ENCODE data around the gene COPA.
"Not testable (repeated sequence)": the region's sequence is repeated elsewhere in the genome, so short reads cannot be mapped to it uniquely, and the experiment has no call there.

Gene COPA

DNA sequence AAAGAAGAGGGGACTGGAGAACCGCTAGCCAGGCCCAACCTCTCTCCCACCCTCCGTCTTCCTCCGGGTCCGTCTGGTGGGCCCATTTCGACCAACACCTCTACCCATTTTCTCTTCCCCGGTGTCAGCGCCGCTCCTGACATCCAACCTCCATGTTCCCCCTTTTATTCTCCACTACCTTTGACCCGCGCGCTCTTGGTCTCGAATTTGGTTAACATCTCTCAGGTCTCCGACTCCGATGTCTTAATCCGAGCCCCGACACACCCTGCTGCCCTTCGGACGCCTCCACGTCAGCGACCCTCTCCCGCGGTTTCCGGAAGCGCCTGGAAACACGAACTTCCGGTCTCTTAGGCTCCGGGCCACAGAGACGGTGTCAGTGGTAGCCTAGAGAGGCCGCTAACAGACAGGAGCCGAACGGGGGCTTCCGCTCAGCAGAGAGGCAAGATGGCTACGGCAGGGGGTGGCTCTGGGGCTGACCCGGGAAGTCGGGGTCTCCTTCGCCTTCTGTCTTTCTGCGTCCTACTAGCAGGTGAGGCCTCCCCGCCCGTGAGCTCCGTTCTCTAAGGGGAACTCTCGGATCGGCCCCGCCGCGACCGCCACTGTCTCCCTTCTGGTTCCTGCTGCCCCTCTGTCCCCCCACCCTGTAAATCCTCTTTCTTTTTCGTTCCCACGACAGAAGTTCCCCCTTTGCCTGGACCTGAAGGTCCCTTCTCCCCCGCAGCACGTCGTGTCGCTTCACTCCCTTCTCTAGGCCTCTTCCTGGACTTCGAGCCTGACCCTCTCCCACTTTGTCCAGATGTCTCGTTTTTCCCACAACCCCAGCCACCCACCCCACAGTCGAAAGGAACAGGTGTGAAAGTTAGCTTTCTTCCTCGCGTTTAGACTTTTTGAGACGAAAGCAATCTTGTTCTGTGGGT is at the start of gene COPA, which contains the start of gene NCSTN:
Gene COPA (minus strand): TSS at position 298 of the 917 bp plus-strand sequence. CDS start 80 bp downstream, at position 218.
Gene NCSTN (plus strand): TSS at position 431 of the 917 bp plus-strand sequence. CDS start 14 bp downstream, at position 445.
- H3K4me3 ChIP-seq (ENCODE audit: low read depth, low read length): peak within 1 kb of the TSS; percentile 88
- TF ChIP-seq, protein P1, sequence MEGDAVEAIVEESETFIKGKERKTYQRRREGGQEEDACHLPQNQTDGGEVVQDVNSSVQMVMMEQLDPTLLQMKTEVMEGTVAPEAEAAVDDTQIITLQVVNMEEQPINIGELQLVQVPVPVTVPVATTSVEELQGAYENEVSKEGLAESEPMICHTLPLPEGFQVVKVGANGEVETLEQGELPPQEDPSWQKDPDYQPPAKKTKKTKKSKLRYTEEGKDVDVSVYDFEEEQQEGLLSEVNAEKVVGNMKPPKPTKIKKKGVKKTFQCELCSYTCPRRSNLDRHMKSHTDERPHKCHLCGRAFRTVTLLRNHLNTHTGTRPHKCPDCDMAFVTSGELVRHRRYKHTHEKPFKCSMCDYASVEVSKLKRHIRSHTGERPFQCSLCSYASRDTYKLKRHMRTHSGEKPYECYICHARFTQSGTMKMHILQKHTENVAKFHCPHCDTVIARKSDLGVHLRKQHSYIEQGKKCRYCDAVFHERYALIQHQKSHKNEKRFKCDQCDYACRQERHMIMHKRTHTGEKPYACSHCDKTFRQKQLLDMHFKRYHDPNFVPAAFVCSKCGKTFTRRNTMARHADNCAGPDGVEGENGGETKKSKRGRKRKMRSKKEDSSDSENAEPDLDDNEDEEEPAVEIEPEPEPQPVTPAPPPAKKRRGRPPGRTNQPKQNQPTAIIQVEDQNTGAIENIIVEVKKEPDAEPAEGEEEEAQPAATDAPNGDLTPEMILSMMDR (IDR thresholded peaks at IDR 0.05; ENCODE audit: borderline replicate concordance, insufficient read depth, low read depth, low read length): no peak

DNA sequence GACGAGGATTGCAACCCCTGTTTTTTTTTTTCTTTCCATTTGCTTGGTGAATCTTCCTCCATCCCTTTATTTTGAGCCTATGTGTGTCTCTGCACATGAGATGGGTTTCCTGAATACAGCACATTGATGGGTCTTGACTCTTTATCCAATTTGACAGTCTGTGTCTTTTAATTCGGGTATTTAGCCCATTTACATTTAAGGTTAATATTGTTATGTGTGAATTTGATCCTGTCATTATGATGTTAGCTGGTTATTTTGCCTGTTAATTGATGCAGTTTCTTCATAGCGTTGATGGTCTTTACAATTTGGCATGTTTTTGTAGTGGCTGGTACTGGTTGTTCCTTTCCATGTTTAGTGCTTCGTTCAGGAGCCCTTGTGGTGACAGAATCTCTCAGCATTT is 45.4 kb upstream of the COPA start:
- H3K4me3 ChIP-seq (ENCODE audit: low read depth, low read length): not testable (repeated sequence)

DNA sequence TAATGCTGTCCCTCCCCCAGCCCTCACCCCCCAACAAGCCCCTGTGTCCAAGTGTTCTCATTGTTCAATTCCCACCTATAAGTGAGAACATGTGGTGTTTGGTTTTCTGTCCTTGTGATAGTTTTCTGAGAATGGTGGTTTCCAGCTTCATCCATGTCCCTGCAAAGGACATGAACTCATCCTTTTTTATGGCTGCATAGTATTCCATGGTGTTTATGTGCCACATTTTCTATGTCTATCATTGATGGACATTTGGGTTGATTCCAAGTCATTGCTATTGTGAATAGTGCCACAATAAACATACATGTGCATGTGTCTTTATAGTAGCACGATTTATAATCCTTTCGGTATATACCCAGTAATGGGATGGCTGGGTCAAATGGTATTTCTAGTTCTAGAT is 41.8 kb upstream of the COPA start:
- not testable (repeated sequence) for H3K4me3 ChIP-seq (ENCODE audit: low read depth, low read length)

DNA sequence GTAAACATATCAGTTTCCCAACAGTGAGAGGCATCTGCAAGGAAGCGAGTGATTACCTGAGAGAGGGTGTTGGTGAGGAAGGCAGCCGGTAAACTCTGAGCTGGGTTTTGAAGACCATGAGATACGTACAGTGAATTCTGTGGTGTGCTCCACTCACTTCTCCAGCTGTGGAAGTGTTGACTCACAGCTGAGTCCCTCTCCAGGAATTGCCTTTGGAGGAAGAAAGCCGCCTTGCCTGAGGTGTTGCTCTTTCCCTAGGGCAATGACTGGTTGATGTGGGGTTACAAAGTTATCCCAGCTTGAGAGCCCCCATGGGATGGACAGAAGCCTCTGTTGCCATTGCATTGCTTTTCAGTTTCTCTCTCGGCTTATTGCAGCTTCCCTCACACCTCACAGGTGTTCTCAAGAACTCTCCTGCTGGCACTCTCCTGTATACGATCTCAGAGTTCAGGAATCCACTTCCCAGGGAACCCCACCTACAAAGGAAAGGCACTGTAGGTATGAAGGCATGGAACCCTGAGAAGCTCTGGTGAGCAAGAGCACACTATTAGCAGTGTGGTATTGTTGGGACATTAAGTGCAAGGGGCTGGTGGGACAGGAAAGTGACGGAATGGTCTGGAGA is 34.6 kb upstream of the COPA start:
- no peak overlapping the region for H3K4me3 ChIP-seq (ENCODE audit: low read depth, low read length)
- TF ChIP-seq, protein P1 (IDR thresholded peaks at IDR 0.05; ENCODE audit: borderline replicate concordance, insufficient read depth, low read depth, low read length): no peak

DNA sequence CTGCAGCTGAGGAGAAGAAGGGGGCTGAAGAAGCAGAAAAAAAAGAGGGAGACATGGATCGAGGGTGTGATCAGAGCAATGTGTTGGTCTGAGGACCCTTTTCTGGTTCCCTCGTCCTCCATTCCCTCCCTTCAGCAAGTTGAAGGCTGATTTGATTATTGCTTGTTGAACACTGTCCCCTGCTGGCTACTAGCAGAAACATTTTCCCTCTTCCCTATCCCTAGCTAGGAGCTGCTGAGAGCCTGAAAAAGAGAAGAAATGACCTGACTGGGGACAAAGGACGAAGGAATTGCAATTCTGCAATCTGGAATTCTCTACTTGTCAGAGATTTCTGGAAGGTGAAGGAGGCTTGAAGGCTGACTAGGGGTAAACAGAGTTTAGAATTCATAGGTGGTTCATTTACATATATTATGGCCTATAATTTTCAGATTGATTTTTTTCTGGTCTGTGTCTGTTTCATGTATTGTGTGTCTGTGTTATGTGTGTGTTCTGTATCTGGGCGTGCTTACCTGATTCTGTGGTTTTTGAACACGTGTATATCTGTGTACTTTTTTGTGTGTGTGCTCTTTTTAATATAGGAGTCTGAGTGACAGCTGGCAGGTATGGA is 33.6 kb upstream of the COPA start:
- no peak overlapping the region for H3K4me3 ChIP-seq (ENCODE audit: low read depth, low read length)
- TF ChIP-seq, protein P1 (IDR thresholded peaks at IDR 0.05; ENCODE audit: borderline replicate concordance, insufficient read depth, low read depth, low read length): peak; percentile 92

DNA sequence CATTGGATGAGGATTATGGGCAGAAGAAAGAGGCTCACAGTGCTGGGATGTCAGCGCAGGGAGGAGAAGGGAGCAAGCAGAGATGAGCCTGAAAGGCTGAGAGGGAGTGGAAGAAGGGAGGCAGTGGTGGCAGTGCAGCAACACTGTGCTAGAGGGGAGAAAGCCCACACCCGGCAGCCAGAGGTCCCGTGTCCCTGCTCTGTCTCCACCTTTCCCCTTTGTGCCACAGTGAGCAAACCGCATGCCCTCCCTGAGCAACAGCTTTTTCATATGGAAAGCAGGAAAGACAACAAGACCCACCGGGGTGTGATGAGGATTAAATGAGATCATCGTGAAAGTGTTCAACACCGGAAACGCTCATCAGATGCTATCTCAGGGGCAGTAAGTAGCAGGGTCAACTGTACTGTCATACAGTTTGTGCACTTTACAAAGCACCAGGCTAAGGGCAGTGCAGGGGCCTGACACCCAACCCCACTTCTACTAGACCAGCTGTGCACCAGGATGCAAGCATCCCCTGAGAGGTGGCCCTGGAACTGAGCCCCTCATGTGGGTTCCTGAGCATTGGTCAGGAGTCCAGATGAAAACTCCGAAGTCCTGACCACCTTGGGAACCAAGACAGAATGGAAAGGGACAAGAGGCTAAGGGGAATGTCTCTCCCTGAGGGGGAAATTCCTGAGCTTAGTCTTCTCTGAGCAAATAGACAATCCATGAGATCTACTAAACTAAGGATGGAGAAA is 32.9 kb upstream of the COPA start:
- TF ChIP-seq, protein P1 (IDR thresholded peaks at IDR 0.05; ENCODE audit: borderline replicate concordance, insufficient read depth, low read depth, low read length): no peak
- no peak overlapping the region for H3K4me3 ChIP-seq (ENCODE audit: low read depth, low read length)

DNA sequence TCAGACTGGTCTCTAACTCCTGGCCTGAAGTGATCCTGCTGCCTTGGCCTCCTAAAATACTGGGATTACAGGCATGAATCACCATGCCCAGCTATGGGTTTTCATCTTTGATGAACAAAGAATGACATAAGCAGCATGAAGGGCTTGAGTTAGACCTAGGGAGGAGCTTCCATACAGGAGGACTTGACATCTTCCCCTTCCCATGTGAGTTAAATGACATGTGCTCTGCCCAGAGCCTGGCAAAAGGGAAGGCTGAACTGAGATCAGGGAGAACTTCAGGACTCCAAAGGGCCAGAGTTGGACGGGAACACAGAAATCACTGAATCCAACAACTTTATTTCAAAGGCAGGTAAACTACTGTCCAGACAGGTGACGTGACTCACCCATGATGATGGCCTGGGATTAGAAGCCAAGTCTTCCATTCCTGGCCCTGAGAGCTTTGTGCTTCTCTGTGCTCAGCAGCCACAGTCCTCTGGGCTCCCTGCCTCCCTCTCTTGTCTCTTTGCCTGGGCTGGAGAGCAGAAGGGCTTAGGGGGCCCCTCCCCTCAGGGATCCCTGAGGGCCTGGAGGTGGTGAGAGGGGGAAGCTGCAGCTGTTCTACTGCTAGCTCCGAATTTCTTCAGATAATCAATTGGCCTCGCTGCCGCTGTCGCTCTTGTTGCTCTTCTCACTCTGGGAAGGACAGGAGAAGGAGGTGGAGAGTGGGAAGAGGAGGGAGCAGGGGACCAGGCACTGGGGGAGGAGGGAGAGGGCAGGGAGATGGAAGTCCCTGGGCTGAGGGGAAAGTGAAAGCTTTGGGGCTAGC is 31.5 kb upstream of the COPA start:
- TF ChIP-seq, protein P1 (IDR thresholded peaks at IDR 0.05; ENCODE audit: borderline replicate concordance, insufficient read depth, low read depth, low read length): no peak
- no peak overlapping the region for H3K4me3 ChIP-seq (ENCODE audit: low read depth, low read length)

Data from GM12875 (cell line).